Measurements from ENCODE around the gene RPS6KA2.

The RPS6KA2 gene

DNA sequence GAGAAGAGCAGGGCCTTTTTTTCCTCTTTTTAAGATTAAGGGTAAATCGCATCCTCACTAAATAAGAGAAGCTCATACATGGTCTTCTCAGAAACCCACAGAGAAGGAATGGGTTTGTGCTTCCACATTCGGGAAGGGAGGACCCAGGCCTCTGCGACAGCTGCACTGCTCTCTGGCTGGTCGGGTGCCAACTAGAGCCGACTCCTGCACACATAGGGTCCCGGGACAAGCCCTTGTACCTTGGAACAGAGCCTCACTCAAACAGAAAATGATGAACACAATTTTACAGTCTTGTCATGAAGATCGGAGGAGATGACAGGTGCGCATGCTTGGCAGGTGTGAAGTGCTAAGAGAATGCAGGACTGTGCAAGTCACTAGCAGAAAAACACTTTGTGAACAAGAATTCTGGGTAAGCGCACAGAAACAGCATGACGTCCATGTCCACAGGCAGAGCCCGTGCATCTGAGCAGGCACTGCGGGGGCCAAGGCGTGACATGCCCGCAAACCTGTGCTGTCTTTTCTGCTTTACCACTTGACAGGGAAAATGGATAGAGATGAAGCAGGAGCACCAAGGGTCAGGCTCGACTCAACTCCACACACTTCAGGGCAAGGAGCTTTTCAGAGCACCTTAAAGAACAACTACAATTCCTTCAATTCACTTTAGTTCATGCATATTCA is 143.3 kb downstream of the RPS6KA2 start:
- DNase-seq (ENCODE audit: low read depth), result no peak

DNA sequence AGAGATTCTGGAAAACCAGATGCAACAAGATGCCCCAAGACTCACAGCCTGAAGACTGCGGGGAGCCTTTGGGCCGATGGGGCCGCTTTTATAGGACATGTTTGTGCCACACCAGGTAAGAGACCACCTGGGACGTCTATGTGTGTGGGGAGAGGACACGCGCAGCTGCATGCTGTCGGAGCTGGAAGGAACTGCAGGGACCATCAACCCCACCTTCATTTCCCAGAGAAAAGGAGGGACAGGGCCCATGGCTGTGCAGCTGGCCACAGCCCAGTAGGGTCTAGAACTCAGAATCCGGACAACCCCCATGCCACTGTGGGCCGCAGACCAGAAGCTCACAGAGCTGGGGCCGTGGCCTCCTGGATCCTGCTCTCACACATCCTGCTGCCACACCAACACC is 144.0 kb downstream of the RPS6KA2 start:
- TF ChIP-seq, protein P1, sequence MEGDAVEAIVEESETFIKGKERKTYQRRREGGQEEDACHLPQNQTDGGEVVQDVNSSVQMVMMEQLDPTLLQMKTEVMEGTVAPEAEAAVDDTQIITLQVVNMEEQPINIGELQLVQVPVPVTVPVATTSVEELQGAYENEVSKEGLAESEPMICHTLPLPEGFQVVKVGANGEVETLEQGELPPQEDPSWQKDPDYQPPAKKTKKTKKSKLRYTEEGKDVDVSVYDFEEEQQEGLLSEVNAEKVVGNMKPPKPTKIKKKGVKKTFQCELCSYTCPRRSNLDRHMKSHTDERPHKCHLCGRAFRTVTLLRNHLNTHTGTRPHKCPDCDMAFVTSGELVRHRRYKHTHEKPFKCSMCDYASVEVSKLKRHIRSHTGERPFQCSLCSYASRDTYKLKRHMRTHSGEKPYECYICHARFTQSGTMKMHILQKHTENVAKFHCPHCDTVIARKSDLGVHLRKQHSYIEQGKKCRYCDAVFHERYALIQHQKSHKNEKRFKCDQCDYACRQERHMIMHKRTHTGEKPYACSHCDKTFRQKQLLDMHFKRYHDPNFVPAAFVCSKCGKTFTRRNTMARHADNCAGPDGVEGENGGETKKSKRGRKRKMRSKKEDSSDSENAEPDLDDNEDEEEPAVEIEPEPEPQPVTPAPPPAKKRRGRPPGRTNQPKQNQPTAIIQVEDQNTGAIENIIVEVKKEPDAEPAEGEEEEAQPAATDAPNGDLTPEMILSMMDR (IDR thresholded peaks at IDR 0.05; ENCODE audit: low read depth, low read length, missing control alignments), result no peak
- DNase-seq (ENCODE audit: low read depth), result no peak

More for the DNA sequence above, 143.3 kb downstream of the RPS6KA2 start:
- H3K4me3 ChIP-seq (ENCODE audit: low read depth, low read length), result no peak overlapping the region
- TF ChIP-seq, protein P1 (IDR thresholded peaks at IDR 0.05; ENCODE audit: low read depth, low read length, missing control alignments), result no peak

DNA sequence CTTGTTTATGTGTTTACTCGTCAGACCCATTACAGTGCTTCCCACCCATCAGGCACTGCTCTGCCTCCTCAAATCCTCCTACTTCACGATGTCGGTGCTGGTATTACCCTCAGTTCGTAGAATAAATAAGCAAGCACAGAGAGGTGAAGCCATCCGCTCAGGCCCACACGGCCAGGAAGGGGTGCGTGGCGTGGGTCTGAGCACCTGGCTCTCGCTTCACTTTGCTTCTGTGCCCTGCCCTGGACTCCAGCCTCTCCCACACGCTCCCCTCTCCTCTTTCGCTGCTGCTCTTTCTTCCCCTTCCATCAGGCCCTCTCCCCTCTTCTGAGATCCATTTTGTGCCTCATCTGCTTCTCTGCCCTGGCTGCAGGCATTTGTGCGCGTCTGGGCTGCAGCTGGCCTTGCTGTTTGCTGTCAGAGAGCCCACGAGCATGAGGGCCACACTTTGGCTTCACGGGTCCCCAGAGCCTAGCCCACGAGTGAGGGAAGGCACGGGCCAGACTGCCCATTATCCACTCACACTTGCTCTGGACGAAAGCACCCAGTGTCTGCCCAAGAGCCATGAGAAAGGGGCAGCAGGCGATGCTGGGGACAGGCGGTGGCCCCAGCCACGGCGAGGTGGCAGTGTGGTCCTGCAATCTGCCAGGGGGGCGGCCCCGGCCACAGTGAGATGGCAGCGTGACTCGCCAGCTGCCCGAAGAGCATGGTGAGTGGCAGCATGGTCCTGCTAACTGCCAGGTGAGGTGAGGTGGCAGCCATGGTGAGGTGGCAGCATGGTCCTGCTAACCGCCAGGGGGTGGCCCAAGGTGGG is 148.1 kb downstream of the RPS6KA2 start:
- TF ChIP-seq, protein P1 (IDR thresholded peaks at IDR 0.05; ENCODE audit: low read depth, low read length, missing control alignments), result no peak
- DNase-seq (ENCODE audit: low read depth), result no peak
- no peak overlapping the region for H3K4me3 ChIP-seq (ENCODE audit: low read depth, low read length)

More for the DNA sequence above, 144.0 kb downstream of the RPS6KA2 start:
- no peak overlapping the region for H3K4me3 ChIP-seq (ENCODE audit: low read depth, low read length)

DNA sequence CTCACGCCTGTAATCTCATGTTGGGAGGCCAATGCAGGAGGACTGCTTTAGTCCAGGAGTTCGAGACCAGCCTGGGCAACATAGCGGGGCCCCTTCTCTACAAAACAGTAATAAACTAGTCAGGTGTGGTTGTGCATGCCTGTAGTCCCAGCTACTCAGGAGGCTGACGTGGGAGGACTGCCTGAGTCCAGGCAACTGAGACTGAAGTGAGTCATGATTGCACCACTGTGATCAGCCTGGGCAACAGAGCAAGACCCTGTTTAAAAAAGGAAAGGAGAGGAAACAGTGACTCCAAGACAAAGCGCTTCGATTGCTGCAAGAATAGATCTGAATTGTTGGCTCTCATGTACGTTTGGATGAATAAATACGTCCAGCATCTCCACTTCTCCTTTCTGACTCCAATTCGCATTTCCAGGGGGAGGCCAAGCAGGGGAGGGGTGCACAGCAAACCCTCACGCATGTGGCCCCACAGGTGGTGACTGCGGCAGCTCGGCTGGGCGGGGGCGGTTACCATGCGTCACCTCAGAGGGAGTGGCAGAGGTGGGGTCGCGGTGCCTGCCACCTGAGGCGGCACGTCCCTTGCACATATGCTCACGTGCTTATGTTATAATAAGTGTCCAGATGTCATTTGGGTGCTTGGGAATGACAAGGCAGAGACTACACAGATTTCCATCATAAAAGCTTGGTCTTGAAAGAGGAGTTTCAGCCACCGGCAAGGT is 149.2 kb downstream of the RPS6KA2 start:
- H3K4me3 ChIP-seq (ENCODE audit: low read depth, low read length), result no peak overlapping the region
- TF ChIP-seq, protein P1 (IDR thresholded peaks at IDR 0.05; ENCODE audit: low read depth, low read length, missing control alignments), result no peak
- DNase-seq (ENCODE audit: low read depth), result no peak

DNA sequence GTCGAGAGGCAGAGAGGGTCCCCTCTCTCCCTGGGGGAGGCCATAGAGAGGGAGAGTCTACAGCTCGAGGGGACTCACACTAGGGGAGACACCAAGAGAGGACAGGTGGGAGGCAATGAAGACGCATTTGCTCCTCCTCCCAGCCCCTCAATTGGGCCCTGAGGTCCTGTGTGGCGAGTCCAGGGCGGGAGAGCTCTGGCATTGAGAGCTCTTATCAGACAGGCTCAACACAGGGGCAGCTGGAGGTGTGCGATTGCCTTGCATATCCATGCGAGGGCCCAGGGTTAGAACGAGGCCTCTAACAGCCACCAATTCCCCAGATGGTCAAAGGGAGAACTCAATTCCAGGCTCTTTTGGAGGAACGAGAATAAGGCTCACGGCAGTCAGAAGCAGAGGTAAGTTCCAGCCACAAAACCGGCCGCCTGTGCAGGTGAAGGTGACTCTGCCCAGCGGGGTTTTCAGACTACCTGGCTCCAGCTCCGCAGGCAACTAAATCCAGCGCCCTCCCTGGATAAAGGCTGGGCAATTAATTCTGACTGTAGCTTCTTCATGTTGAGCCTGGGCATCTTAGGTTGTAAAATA is 150.3 kb downstream of the RPS6KA2 start:
- DNase-seq (ENCODE audit: low read depth), result no peak
- TF ChIP-seq, protein P1 (IDR thresholded peaks at IDR 0.05; ENCODE audit: low read depth, low read length, missing control alignments), result no peak
- no peak overlapping the region for H3K4me3 ChIP-seq (ENCODE audit: low read depth, low read length)

DNA sequence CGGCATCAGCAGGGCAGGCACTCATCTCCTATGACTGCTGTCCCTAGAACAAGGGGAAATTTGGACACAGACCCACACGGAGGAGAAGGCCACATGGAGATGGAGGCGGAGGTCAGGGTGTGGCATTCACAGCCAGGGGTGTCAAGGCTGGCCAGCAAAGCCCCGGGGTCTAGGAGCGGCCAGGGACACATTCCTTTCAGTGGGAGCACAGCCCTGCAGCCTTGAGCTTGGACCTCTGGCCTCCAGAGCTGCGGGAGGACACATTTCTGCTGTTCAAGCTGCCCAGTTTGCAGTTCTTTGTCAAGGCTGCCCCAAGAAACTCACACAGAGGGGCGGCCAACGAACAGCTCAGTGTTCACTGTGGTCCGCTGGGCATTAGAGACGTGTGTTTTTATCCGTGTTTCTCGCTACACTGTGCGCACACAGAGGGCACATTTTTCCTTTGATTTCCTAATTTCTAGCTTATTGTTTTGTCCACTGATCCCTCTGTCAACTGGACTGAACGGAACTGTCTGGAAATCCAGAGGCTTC is 150.9 kb downstream of the RPS6KA2 start:
- TF ChIP-seq, protein P1 (IDR thresholded peaks at IDR 0.05; ENCODE audit: low read depth, low read length, missing control alignments), result no peak
- DNase-seq (ENCODE audit: low read depth), result no peak
- H3K4me3 ChIP-seq (ENCODE audit: low read depth, low read length), result no peak overlapping the region

All from GM12864 (cell line).